ENCODE data around the gene KRT6B.

Gene KRT6B

GRCh38 chr12:52434760-52435530 lies 17.0 kb downstream of the KRT6B start:
- H3K27me3 ChIP-seq (ENCODE audit: insufficient read depth, low read length): no peaks in the 10 kb centered on the region; the same call in 1 of the 2 replicates
- no peak overlapping the region for H3K4me3 ChIP-seq (ENCODE audit: low read length)
- H3K9ac ChIP-seq (ENCODE audit: low read depth, low read length): no peak overlapping the region
- H3K36me3 ChIP-seq (ENCODE audit: insufficient read depth, low read depth, low read length): no peaks in the 10 kb centered on the region
- H3K27ac ChIP-seq (ENCODE audit: low read length): no peak overlapping the region
- H3K4me1 ChIP-seq (ENCODE audit: insufficient read depth, low read length): no peaks in the 10 kb centered on the region
- H3K9me3 ChIP-seq (ENCODE audit: insufficient read depth, low read depth, low read length): no peaks in the 10 kb centered on the region

GRCh38 chr12:52434081-52434733 lies 17.7 kb downstream of the KRT6B start, which contains the start of gene KRT75:
Gene KRT75, minus strand, starts transcription at chr12:52434371. Its CDS starts 67 bp downstream, at chr12:52434304.
- H3K4me1 ChIP-seq (ENCODE audit: insufficient read depth, low read length): no peaks in the 10 kb centered on the region
- no peaks in the 10 kb centered on the region; the same call in 1 of the 2 replicates for H3K27me3 ChIP-seq (ENCODE audit: insufficient read depth, low read length)
- H3K27ac ChIP-seq (ENCODE audit: low read length): no peak within 1 kb of the TSS
- H3K36me3 ChIP-seq (ENCODE audit: insufficient read depth, low read depth, low read length): no peaks in the 10 kb centered on the region
- no peak within 1 kb of the TSS for H3K9ac ChIP-seq (ENCODE audit: low read depth, low read length)
- H3K9me3 ChIP-seq (ENCODE audit: insufficient read depth, low read depth, low read length): no peaks in the 10 kb centered on the region
- H3K4me3 ChIP-seq (ENCODE audit: low read length): no peak within 1 kb of the TSS

GRCh38 chr12:52433501-52434080 lies 18.4 kb downstream of the KRT6B start:
- Histone ChIP-seq H3K4me3 (ENCODE audit: low read length) (no peak overlapping the region), H3K36me3 (ENCODE audit: insufficient read depth, low read depth, low read length) (no peaks in the 10 kb centered on the region), H3K27ac (ENCODE audit: low read length) (no peak overlapping the region), H3K4me1 (ENCODE audit: insufficient read depth, low read length) (no peaks in the 10 kb centered on the region), H3K9ac (ENCODE audit: low read depth, low read length) (no peak overlapping the region), H3K27me3 (ENCODE audit: insufficient read depth, low read length) (no peaks in the 10 kb centered on the region; the same call in 1 of the 2 replicates), H3K9me3 (ENCODE audit: insufficient read depth, low read depth, low read length) (no peaks in the 10 kb centered on the region)

DNA sequence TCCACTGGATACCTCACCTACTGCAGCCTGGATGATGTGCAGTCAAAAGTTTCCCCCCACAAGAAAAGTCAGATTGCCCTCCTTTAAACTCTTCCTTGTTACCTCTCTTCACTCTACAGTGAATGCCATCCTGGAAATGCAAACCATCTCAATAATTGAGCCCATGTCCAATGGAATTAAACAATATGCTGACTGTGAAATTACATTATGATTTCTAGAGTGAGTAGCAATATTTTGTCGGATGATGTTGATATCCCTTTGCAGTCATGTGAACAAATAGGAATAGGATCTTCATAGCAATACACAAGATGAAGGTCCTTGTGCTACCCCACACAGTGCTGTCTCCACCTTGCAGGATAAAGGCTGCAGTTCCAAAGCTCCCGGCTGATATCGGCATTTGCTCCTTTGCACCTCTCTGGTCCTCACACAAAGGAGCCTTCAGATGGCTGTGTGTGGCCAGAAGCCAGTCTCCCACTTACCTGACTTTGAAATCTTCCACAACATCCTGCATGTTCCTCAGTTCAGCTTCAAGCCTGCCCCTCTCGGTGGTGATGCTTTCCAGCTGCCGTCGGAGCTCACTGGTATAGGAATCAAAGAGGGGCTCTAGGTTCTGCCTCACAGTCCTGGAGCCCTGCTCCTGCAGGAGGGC lies 19.3 kb downstream of the KRT6B start:
- H3K9me3 ChIP-seq (ENCODE audit: insufficient read depth, low read depth, low read length): no peaks in the 10 kb centered on the region
- H3K4me3 ChIP-seq (ENCODE audit: low read length): no peak overlapping the region
- no peaks in the 10 kb centered on the region for H3K4me1 ChIP-seq (ENCODE audit: insufficient read depth, low read length)
- no peaks in the 10 kb centered on the region; the same call in 1 of the 2 replicates for H3K27me3 ChIP-seq (ENCODE audit: insufficient read depth, low read length)
- H3K27ac ChIP-seq (ENCODE audit: low read length): no peak overlapping the region
- H3K36me3 ChIP-seq (ENCODE audit: insufficient read depth, low read depth, low read length): no peaks in the 10 kb centered on the region
- no peak overlapping the region for H3K9ac ChIP-seq (ENCODE audit: low read depth, low read length)

GRCh38 chr12:52428121-52428520 lies 23.8 kb downstream of the KRT6B start:
- Histone ChIP-seq H3K4me1 (ENCODE audit: insufficient read depth, low read length) (no peaks in the 10 kb centered on the region), H3K36me3 (ENCODE audit: insufficient read depth, low read depth, low read length) (no peaks in the 10 kb centered on the region), H3K27me3 (ENCODE audit: insufficient read depth, low read length) (no peaks in the 10 kb centered on the region; the same call in 1 of the 2 replicates)

GRCh38 chr12:52427083-52427482 lies 24.9 kb downstream of the KRT6B start:
- Histone ChIP-seq H3K36me3 (ENCODE audit: insufficient read depth, low read depth, low read length) (no peaks in the 10 kb centered on the region), H3K27me3 (ENCODE audit: insufficient read depth, low read length) (no peaks in the 10 kb centered on the region)

More at GRCh38 chr12:52428121-52428520, 23.8 kb downstream of the KRT6B start:
- Histone ChIP-seq H3K9ac (ENCODE audit: low read depth, low read length) (no peak overlapping the region), H3K4me3 (ENCODE audit: low read length) (no peak overlapping the region), H3K27ac (ENCODE audit: low read length) (no peak overlapping the region), H3K9me3 (ENCODE audit: insufficient read depth, low read depth, low read length) (no peaks in the 10 kb centered on the region)

DNA sequence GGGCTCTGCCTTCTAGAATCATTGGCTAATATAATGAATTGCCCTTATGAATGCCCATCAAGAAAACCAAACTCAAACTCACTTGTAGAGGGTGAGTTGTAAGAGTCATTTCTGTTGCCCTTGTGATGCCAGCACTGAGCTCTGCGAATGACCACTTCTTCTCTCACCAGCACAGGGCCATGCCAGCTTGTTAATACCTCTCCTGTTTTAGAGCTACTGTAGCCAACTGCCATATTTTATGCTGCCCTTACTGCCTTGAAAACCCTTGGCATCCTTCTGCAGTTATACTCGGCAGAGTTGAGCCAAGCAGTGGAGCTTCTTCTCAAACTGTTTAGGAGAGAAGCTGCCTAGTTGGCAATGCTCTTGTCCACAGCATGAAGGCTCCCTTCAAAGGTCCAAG lies 25.9 kb downstream of the KRT6B start:
- Histone ChIP-seq H3K9ac (ENCODE audit: low read depth, low read length) (no peak overlapping the region), H3K27me3 (ENCODE audit: insufficient read depth, low read length) (no peaks in the 10 kb centered on the region), H3K4me1 (ENCODE audit: insufficient read depth, low read length) (no peaks in the 10 kb centered on the region), H3K27ac (ENCODE audit: low read length) (no peak overlapping the region), H3K4me3 (ENCODE audit: low read length) (no peak overlapping the region), H3K9me3 (ENCODE audit: insufficient read depth, low read depth, low read length) (no peaks in the 10 kb centered on the region), H3K36me3 (ENCODE audit: insufficient read depth, low read depth, low read length) (no peaks in the 10 kb centered on the region)

More at GRCh38 chr12:52427083-52427482, 24.9 kb downstream of the KRT6B start:
- Histone ChIP-seq H3K27ac (ENCODE audit: low read length) (no peak overlapping the region), H3K9me3 (ENCODE audit: insufficient read depth, low read depth, low read length) (no peaks in the 10 kb centered on the region), H3K4me1 (ENCODE audit: insufficient read depth, low read length) (no peaks in the 10 kb centered on the region), H3K4me3 (ENCODE audit: low read length) (no peak overlapping the region), H3K9ac (ENCODE audit: low read depth, low read length) (no peak overlapping the region)

DNA sequence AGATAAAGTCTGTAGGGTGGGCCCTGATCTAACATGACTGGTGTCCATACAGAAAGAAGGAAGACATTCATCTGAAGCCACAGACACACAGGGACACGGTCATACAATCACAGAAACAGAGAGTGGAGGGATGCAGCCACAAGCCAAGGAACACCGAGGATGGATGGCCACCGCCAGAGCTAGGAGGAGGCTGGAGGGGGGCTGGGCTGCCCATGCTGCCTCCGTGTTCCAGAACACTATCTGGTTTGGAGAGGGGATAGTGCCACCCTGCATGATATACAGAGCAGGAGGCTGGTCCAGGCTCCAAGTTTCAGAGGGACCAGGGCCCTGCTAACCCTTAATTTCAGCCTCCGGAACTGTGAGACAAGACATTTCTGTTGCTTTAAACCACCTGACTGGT lies 26.5 kb downstream of the KRT6B start:
- Histone ChIP-seq H3K4me1 (ENCODE audit: insufficient read depth, low read length) (no peaks in the 10 kb centered on the region), H3K36me3 (ENCODE audit: insufficient read depth, low read depth, low read length) (no peaks in the 10 kb centered on the region), H3K4me3 (ENCODE audit: low read length) (no peak overlapping the region), H3K9me3 (ENCODE audit: insufficient read depth, low read depth, low read length) (no peaks in the 10 kb centered on the region), H3K9ac (ENCODE audit: low read depth, low read length) (no peak overlapping the region), H3K27me3 (ENCODE audit: insufficient read depth, low read length) (no peaks in the 10 kb centered on the region), H3K27ac (ENCODE audit: low read length) (no peak overlapping the region)

- Histone ChIP-seq H3K36me3 (ENCODE audit: insufficient read depth, low read depth, low read length) (no peaks in the 10 kb centered on the region), H3K9ac (ENCODE audit: low read depth, low read length) (no peak overlapping the region), H3K27me3 (ENCODE audit: insufficient read depth, low read length) (no peaks in the 10 kb centered on the region), H3K4me1 (ENCODE audit: insufficient read depth, low read length) (no peaks in the 10 kb centered on the region), H3K4me3 (ENCODE audit: low read length) (no peak overlapping the region), H3K27ac (ENCODE audit: low read length) (no peak overlapping the region), H3K9me3 (ENCODE audit: insufficient read depth, low read depth, low read length) (no peaks in the 10 kb centered on the region)
Observed at GRCh38 chr12:52423661-52424500, 28.1 kb downstream of the KRT6B start.

DNA sequence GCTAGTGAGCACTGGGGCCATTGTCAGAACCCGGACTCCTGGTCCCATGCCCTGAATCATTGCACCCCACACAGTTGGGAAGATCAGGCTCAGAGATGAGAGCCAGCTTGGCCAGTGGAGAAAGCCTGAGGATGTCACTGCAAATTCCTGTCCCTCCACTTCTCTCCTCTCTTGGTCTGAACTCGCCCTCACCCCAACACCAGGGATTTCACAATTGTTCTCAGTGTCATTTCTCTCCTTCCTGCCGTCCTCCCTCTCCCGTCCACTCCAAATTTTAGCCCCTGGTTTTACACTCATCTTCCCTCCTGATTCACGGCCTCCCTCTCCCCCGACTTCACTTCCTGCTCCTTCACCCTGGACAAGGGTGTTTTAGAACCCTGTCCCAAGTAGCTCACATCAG lies 28.9 kb downstream of the KRT6B start:
- no peak overlapping the region for H3K9ac ChIP-seq (ENCODE audit: low read depth, low read length)
- no peaks in the 10 kb centered on the region for H3K36me3 ChIP-seq (ENCODE audit: insufficient read depth, low read depth, low read length)
- H3K4me3 ChIP-seq (ENCODE audit: low read length): no peak overlapping the region
- no peaks in the 10 kb centered on the region for H3K27me3 ChIP-seq (ENCODE audit: insufficient read depth, low read length)
- no peak overlapping the region for H3K27ac ChIP-seq (ENCODE audit: low read length)
- no peaks in the 10 kb centered on the region for H3K9me3 ChIP-seq (ENCODE audit: insufficient read depth, low read depth, low read length)
- H3K4me1 ChIP-seq (ENCODE audit: insufficient read depth, low read length): no peaks in the 10 kb centered on the region

GRCh38 chr12:52419656-52420055 lies 32.3 kb downstream of the KRT6B start:
- H3K9ac ChIP-seq (ENCODE audit: low read depth, low read length): no peak overlapping the region
- no peaks in the 10 kb centered on the region for H3K4me1 ChIP-seq (ENCODE audit: insufficient read depth, low read length)
- H3K4me3 ChIP-seq (ENCODE audit: low read length): no peak overlapping the region
- no peaks in the 10 kb centered on the region for H3K36me3 ChIP-seq (ENCODE audit: insufficient read depth, low read depth, low read length)
- H3K27ac ChIP-seq (ENCODE audit: low read length): no peak overlapping the region
- H3K9me3 ChIP-seq (ENCODE audit: insufficient read depth, low read depth, low read length): no peaks in the 10 kb centered on the region
- no peaks in the 10 kb centered on the region for H3K27me3 ChIP-seq (ENCODE audit: insufficient read depth, low read length)

All from iPS-20b (cell line).